Measurements from ENCODE around the gene PALMD. TPM values are rescaled to one million over a fixed set of nuclear protein-coding genes. Genes with fewer than 3 reads are reported as not detected.

PALMD gene
- polyA plus RNA-seq, 12 donors, result 80.8 to 141 (median 116) TPM; not detected in 1

GRCh38 chr1:99622702-99623347, 23.1 kb upstream of the PALMD start:
- DNase-seq, result no peak

- no peak for DNase-seq
Measured at GRCh38 chr1:99623554-99623953, 22.4 kb upstream of the PALMD start.

GRCh38 chr1:99627615-99628014, 18.3 kb upstream of the PALMD start:
- no peak for DNase-seq

GRCh38 chr1:99629164-99629563, 16.7 kb upstream of the PALMD start:
- DNase-seq, result no peak

- no peak for DNase-seq
Measured at GRCh38 chr1:99634971-99635624, 10.8 kb upstream of the PALMD start.

- no peak for DNase-seq
Measured at GRCh38 chr1:99635664-99636063, 10.2 kb upstream of the PALMD start.

GRCh38 chr1:99636647-99637175, 9.2 kb upstream of the PALMD start:
- no peak for DNase-seq

GRCh38 chr1:99638853-99639252, 7.1 kb upstream of the PALMD start:
- no peak for DNase-seq

- DNase-seq, result no peak
Measured at GRCh38 chr1:99639408-99639807, 6.5 kb upstream of the PALMD start.

GRCh38 chr1:99639945-99640344, 6.0 kb upstream of the PALMD start:
- no peak for DNase-seq

GRCh38 chr1:99640672-99641071, 5.2 kb upstream of the PALMD start:
- no peak for DNase-seq

GRCh38 chr1:99641558-99641957, 4.4 kb upstream of the PALMD start:
- DNase-seq, result no peak

- DNase-seq, result no peak
Measured at GRCh38 chr1:99642053-99642452, 3.9 kb upstream of the PALMD start.

- no peak for DNase-seq
Measured at GRCh38 chr1:99643021-99643779, 2.7 kb upstream of the PALMD start.

- DNase-seq, result no peak
Measured at GRCh38 chr1:99644279-99645004, 1.5 kb upstream of the PALMD start.

- no peak for DNase-seq
Measured at GRCh38 chr1:99645203-99645602, 710 bp upstream of the PALMD start.

- DNase-seq, result no peak
Measured at GRCh38 chr1:99646868-99647267, 955 bp downstream of the PALMD start.

- DNase-seq, result peak; percentile 53
Measured at GRCh38 chr1:99647490-99647889, 1.6 kb downstream of the PALMD start.

GRCh38 chr1:99648107-99648506, 2.2 kb downstream of the PALMD start:
- no peak for DNase-seq

- no peak for DNase-seq
Measured at GRCh38 chr1:99650030-99650429, 4.1 kb downstream of the PALMD start.

- DNase-seq, result no peak
Measured at GRCh38 chr1:99650773-99651437, 5.0 kb downstream of the PALMD start.

- no peak for DNase-seq
Measured at GRCh38 chr1:99652881-99653281, 7.0 kb downstream of the PALMD start.
